Colonic mucosa (tissue), 4 donors: ENCODE results near the gene IL7R. TPM values are rescaled to one million over a fixed set of nuclear protein-coding genes. Genes with fewer than 3 reads are reported as not detected.

ENCODE experiments used
- DNase-seq: peaks from one replicate; pipeline ENCODE4 v3.0.0-alpha.2; 2020
- H3K27ac ChIP-seq: fragments of 200-600 bp; one replicate; pipeline ENCODE4 v1.8.0; 2021
- H3K27me3 ChIP-seq: fragments of 200-600 bp; one replicate; pipeline ENCODE4 v1.8.0; 2021
- H3K36me3 ChIP-seq: fragments of 200-600 bp; one replicate; pipeline ENCODE4 v1.8.0; 2021
- H3K4me1 ChIP-seq: fragments of 200-600 bp; one replicate; pipeline ENCODE4 v1.8.0; 2021; ENCODE audit warnings: mild to moderate bottlenecking
- H3K4me3 ChIP-seq: fragments of 200-600 bp; one replicate; pipeline ENCODE4 v1.8.0; 2021
- H3K9ac ChIP-seq, 2 donors: one replicate each; pipeline ENCODE4 v1.7.0; 2013; ENCODE audit warnings: control low read depth in 2 of 2, low read depth in 2 of 2, low read length in 2 of 2
- H3K9me3 ChIP-seq: fragments of 200-600 bp; one replicate; pipeline ENCODE4 v1.8.0; 2021
- intact Hi-C: fragments of 100-400 bp; cut with DNase I; formaldehyde crosslinking; loops from one replicate; pipeline ENCODE4 v1.14.1; 2022
- total RNA-seq, 2 donors: library from RNA; stranded (reverse); fragmentation: NEBNext Ultra II Directional in 1 of 2; extraction: Animal tissue kit (Norgen Biotek cat#: 25700) in 1 of 2; gene quantifications; one replicate each; pipeline ENCODE4 v1.2.1, GENCODE V29; 2021
- TF ChIP-seq, protein P1 (sequence below): fragments of 200-600 bp; IDR thresholded peaks from one replicate; pipeline ENCODE4 v1.8.0; 2022; ENCODE audit warnings: antibody characterized with exemption, mild to moderate bottlenecking
- donor health status: healthy.
- donor health status: DM: no; HTN: no; CAD: no.
- donor health status: DM: no; HTN: no; CAD: no.

Gene IL7R
- total RNA-seq, 2 donors from 2014 or later: 4.6 to 6.1 TPM

DNA sequence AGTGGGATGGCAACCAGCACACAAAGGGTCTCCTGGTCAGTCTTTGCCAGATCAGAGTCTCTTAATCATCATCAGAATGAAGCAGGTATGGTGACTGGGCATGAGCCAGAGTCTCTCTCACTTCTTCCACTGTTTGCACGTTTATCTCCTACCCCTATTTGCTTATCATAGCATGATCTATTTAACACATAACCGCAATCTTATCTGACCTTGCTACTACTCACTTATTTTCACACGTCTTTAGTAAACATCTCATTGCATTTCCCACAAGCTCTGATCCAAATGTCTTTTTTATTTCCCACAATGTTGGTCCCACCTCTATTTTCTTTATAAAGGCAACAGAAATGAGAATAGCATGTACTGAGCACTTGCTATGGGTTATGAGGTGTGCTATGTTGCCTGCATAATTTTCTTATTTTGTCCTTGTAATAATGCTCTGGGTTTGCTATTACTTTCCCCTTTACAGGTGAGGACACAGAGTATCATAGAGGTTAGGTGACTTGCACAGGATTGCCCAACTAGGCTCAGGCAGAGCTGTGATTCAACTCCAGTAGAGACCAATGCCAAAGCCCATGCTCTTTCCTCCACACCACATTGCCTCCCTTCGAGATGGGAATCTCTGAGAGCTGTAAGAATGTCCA lies 39.7 kb upstream of the IL7R start:
- Histone ChIP-seq H3K4me1 (no peaks in the 10 kb centered on the region), H3K27ac (no peak overlapping the region), H3K9me3 (no peaks in the 10 kb centered on the region), H3K36me3 (no peaks in the 10 kb centered on the region), H3K27me3 (no peaks in the 10 kb centered on the region), H3K9ac (no peak overlapping the region), H3K4me3 (no peak overlapping the region)
- DNase-seq: no peak
- TF ChIP-seq, protein P1, sequence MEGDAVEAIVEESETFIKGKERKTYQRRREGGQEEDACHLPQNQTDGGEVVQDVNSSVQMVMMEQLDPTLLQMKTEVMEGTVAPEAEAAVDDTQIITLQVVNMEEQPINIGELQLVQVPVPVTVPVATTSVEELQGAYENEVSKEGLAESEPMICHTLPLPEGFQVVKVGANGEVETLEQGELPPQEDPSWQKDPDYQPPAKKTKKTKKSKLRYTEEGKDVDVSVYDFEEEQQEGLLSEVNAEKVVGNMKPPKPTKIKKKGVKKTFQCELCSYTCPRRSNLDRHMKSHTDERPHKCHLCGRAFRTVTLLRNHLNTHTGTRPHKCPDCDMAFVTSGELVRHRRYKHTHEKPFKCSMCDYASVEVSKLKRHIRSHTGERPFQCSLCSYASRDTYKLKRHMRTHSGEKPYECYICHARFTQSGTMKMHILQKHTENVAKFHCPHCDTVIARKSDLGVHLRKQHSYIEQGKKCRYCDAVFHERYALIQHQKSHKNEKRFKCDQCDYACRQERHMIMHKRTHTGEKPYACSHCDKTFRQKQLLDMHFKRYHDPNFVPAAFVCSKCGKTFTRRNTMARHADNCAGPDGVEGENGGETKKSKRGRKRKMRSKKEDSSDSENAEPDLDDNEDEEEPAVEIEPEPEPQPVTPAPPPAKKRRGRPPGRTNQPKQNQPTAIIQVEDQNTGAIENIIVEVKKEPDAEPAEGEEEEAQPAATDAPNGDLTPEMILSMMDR: no peak
- intact Hi-C loops: loop anchor here (5.0 kb wide), 1 partner anchor 40 kb away; no protein-coding TSS in a partner anchor

- Histone ChIP-seq H3K27me3 (no peaks in the 10 kb centered on the region), H3K27ac (no peak overlapping the region), H3K36me3 (no peaks in the 10 kb centered on the region), H3K9ac (no peak overlapping the region), H3K9me3 (no peaks in the 10 kb centered on the region), H3K4me1 (no peaks in the 10 kb centered on the region), H3K4me3 (no peak overlapping the region)
- intact Hi-C loops: loop anchor here (5.0 kb wide), 1 partner anchor 42 kb away; no protein-coding TSS in a partner anchor
- no peak for DNase-seq
- TF ChIP-seq, protein P1: no peak
Observed at GRCh38 chr5:35819026-35819425, 37.7 kb upstream of the IL7R start.

GRCh38 chr5:35819668-35820067 lies 37.0 kb upstream of the IL7R start:
- DNase-seq: no peak
- H3K27ac ChIP-seq: no peak overlapping the region

DNA sequence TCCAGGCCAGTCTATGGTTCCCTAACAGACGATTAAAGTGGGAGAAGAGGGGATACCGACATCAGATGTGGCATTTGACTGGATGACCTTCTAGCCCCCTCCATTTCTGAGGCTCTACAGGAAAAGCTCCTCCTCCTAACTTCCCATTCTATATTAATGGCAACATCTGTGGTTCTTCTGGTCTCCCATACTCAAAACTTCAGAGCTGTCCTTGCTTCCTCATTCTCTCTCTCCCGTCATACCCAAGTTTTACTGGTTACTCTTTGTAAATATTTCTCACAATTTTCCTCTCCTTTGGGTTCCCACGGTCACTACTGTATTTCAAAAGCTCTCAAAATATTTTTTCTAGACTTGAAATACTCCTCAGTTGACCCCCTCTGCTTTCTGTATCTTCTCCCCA lies 36.0 kb upstream of the IL7R start:
- H3K27ac ChIP-seq: no peak overlapping the region

More at GRCh38 chr5:35819668-35820067, 37.0 kb upstream of the IL7R start:
- Histone ChIP-seq H3K9me3 (no peaks in the 10 kb centered on the region), H3K9ac (no peak overlapping the region), H3K36me3 (no peaks in the 10 kb centered on the region), H3K4me3 (no peak overlapping the region), H3K27me3 (no peaks in the 10 kb centered on the region), H3K4me1 (no peaks in the 10 kb centered on the region)
- intact Hi-C loops: loop anchor here (5.0 kb wide), 1 partner anchor 42 kb away; no protein-coding TSS in a partner anchor
- TF ChIP-seq, protein P1: no peak

GRCh38 chr5:35821513-35821912 lies 35.2 kb upstream of the IL7R start:
- Histone ChIP-seq H3K36me3 (no peaks in the 10 kb centered on the region), H3K4me3 (no peak overlapping the region), H3K9me3 (no peaks in the 10 kb centered on the region), H3K9ac (no peak overlapping the region), H3K27ac (no peak overlapping the region), H3K4me1 (no peaks in the 10 kb centered on the region), H3K27me3 (no peaks in the 10 kb centered on the region)
- TF ChIP-seq, protein P1: no peak
- DNase-seq: no peak
- intact Hi-C loops: no loop called here

More for the DNA sequence above, 36.0 kb upstream of the IL7R start:
- no peaks in the 10 kb centered on the region for H3K27me3 ChIP-seq
- DNase-seq: no peak
- no peak overlapping the region for H3K4me3 ChIP-seq
- no peaks in the 10 kb centered on the region for H3K9me3 ChIP-seq
- TF ChIP-seq, protein P1: no peak
- H3K36me3 ChIP-seq: no peaks in the 10 kb centered on the region
- no peaks in the 10 kb centered on the region for H3K4me1 ChIP-seq
- H3K9ac ChIP-seq: no peak overlapping the region
- intact Hi-C loops: no loop called here
